Muscle layer of colon (tissue), 2 donors: ENCODE measurements around the gene IVL.

Source experiments
- H3K27ac ChIP-seq: one replicate; pipeline ENCODE4 v1.7.0; 2013; ENCODE audit warnings: low read depth, mild to moderate bottlenecking, low read length, moderate library complexity
- H3K27me3 ChIP-seq, 2 donors: one replicate each; pipeline ENCODE4 v1.7.0; 2013; ENCODE audit warnings: low read length in 2 of 2, mild to moderate bottlenecking in 2 of 2; ENCODE audit not compliant: insufficient read depth in 2 of 2, control insufficient read depth in 1 of 2
- H3K36me3 ChIP-seq: one replicate; pipeline ENCODE4 v1.7.0; 2013; ENCODE audit warnings: mild to moderate bottlenecking, low read length; ENCODE audit not compliant: insufficient read depth
- H3K4me1 ChIP-seq: one replicate; pipeline ENCODE4 v1.7.0; 2013; ENCODE audit warnings: mild to moderate bottlenecking, low read length; ENCODE audit not compliant: insufficient read depth
- H3K4me3 ChIP-seq, 2 donors: one replicate each; pipeline ENCODE4 v1.7.0; 2013; ENCODE audit warnings: low read length in 2 of 2, low read depth in 1 of 2, mild to moderate bottlenecking in 1 of 2, moderate library complexity in 1 of 2
- H3K9ac ChIP-seq: one replicate; pipeline ENCODE4 v1.7.0; 2013; ENCODE audit warnings: low read length
- H3K9me3 ChIP-seq: one replicate; pipeline ENCODE4 v1.7.0; 2013; ENCODE audit warnings: mild to moderate bottlenecking, low read length
- donor health status: abdominal sarcoma.
- donor health status: Adenocarcinoma of cecum.

IVL gene

GRCh38 chr1:152907686-152908601 is at the start of gene IVL:
Gene IVL (plus strand): TSS chr1:152908546. CDS start chr1:152909798, 1,252 bp downstream.
- no peaks in the 10 kb centered on the region for H3K4me1 ChIP-seq
- H3K9ac ChIP-seq = no peak within 1 kb of the TSS
- H3K27me3 ChIP-seq = no peaks in the 10 kb centered on the region
- H3K36me3 ChIP-seq = no peaks in the 10 kb centered on the region
- H3K9me3 ChIP-seq = no peaks in the 10 kb centered on the region
- no peak within 1 kb of the TSS for H3K4me3 ChIP-seq
- H3K27ac ChIP-seq = no peak within 1 kb of the TSS

- Histone ChIP-seq H3K27me3 (no peaks in the 10 kb centered on the region), H3K27ac (no peak within 1 kb of the TSS), H3K9me3 (no peaks in the 10 kb centered on the region), H3K36me3 (no peaks in the 10 kb centered on the region), H3K4me3 (no peak within 1 kb of the TSS), H3K4me1 (no peaks in the 10 kb centered on the region), H3K9ac (no peak within 1 kb of the TSS)
Observed at GRCh38 chr1:152859696-152860095, 48.6 kb upstream of the IVL start, which contains the start of gene LCE7A. Gene LCE7A (plus strand): TSS chr1:152859996. CDS start chr1:152860698, 702 bp downstream.

- Histone ChIP-seq H3K9me3 (no peaks in the 10 kb centered on the region), H3K9ac (no peak overlapping the region), H3K27me3 (no peaks in the 10 kb centered on the region), H3K4me3 (no peak overlapping the region), H3K36me3 (no peaks in the 10 kb centered on the region), H3K4me1 (no peaks in the 10 kb centered on the region), H3K27ac (no peak overlapping the region)
Observed at GRCh38 chr1:152860129-152860528, 48.2 kb upstream of the IVL start.

- no peak overlapping the region for H3K4me3 ChIP-seq
- no peaks in the 10 kb centered on the region for H3K4me1 ChIP-seq
- H3K36me3 ChIP-seq = no peaks in the 10 kb centered on the region
- no peaks in the 10 kb centered on the region for H3K27me3 ChIP-seq
- no peaks in the 10 kb centered on the region for H3K9me3 ChIP-seq
- no peak overlapping the region for H3K9ac ChIP-seq
- no peak overlapping the region for H3K27ac ChIP-seq
Observed at GRCh38 chr1:152861374-152861773, 47.0 kb upstream of the IVL start.

- H3K4me1 ChIP-seq = no peaks in the 10 kb centered on the region
- H3K9me3 ChIP-seq = no peaks in the 10 kb centered on the region
- no peak overlapping the region for H3K9ac ChIP-seq
- H3K4me3 ChIP-seq = no peak overlapping the region
- H3K27ac ChIP-seq = no peak overlapping the region
- H3K27me3 ChIP-seq = no peaks in the 10 kb centered on the region
- H3K36me3 ChIP-seq = no peaks in the 10 kb centered on the region
Observed at GRCh38 chr1:152864443-152864842, 43.9 kb upstream of the IVL start.

- H3K36me3 ChIP-seq = no peaks in the 10 kb centered on the region
Observed at GRCh38 chr1:152866321-152866720, 42.0 kb upstream of the IVL start.

GRCh38 chr1:152869808-152870419 is 38.4 kb upstream of the IVL start:
- H3K9me3 ChIP-seq = no peaks in the 10 kb centered on the region

More at GRCh38 chr1:152866321-152866720, 42.0 kb upstream of the IVL start:
- Histone ChIP-seq H3K4me3 (no peak overlapping the region), H3K9ac (no peak overlapping the region), H3K27me3 (no peaks in the 10 kb centered on the region), H3K4me1 (no peaks in the 10 kb centered on the region), H3K9me3 (no peaks in the 10 kb centered on the region), H3K27ac (no peak overlapping the region)

GRCh38 chr1:152870831-152871730 is 37.3 kb upstream of the IVL start:
- Histone ChIP-seq H3K9ac (no peak overlapping the region), H3K36me3 (no peaks in the 10 kb centered on the region), H3K27me3 (no peaks in the 10 kb centered on the region), H3K27ac (no peak overlapping the region), H3K9me3 (no peaks in the 10 kb centered on the region), H3K4me3 (no peak overlapping the region), H3K4me1 (no peaks in the 10 kb centered on the region)

More at GRCh38 chr1:152869808-152870419, 38.4 kb upstream of the IVL start:
- H3K4me3 ChIP-seq = no peak overlapping the region
- no peaks in the 10 kb centered on the region for H3K27me3 ChIP-seq
- no peak overlapping the region for H3K27ac ChIP-seq
- no peaks in the 10 kb centered on the region for H3K36me3 ChIP-seq
- H3K9ac ChIP-seq = no peak overlapping the region
- H3K4me1 ChIP-seq = no peaks in the 10 kb centered on the region

GRCh38 chr1:152871731-152872126 is 36.6 kb upstream of the IVL start:
- no peaks in the 10 kb centered on the region for H3K36me3 ChIP-seq
- H3K27me3 ChIP-seq = no peaks in the 10 kb centered on the region
- H3K9ac ChIP-seq = no peak overlapping the region
- H3K27ac ChIP-seq = no peak overlapping the region
- H3K9me3 ChIP-seq = no peaks in the 10 kb centered on the region
- H3K4me3 ChIP-seq = no peak overlapping the region
- H3K4me1 ChIP-seq = no peaks in the 10 kb centered on the region

- no peaks in the 10 kb centered on the region for H3K9me3 ChIP-seq
- H3K27me3 ChIP-seq = no peaks in the 10 kb centered on the region
- H3K9ac ChIP-seq = no peak overlapping the region
- H3K4me3 ChIP-seq = no peak overlapping the region
- no peaks in the 10 kb centered on the region for H3K4me1 ChIP-seq
- H3K36me3 ChIP-seq = no peaks in the 10 kb centered on the region
- no peak overlapping the region for H3K27ac ChIP-seq
Observed at GRCh38 chr1:152873495-152873894, 34.9 kb upstream of the IVL start.

GRCh38 chr1:152876827-152877226 is 31.5 kb upstream of the IVL start:
- Histone ChIP-seq H3K4me3 (no peak overlapping the region), H3K9ac (no peak overlapping the region), H3K4me1 (no peaks in the 10 kb centered on the region), H3K9me3 (no peaks in the 10 kb centered on the region), H3K27me3 (no peaks in the 10 kb centered on the region), H3K27ac (no peak overlapping the region), H3K36me3 (no peaks in the 10 kb centered on the region)
